K562 (cell line): ENCODE results near the gene PSG5.

ENCODE experiments used
- ATF4 ChIP-seq: fragments of 450-650 bp; formaldehyde crosslinking; IDR thresholded peaks from 2 replicates; pipeline ENCODE4 v1.4.0; 2022; ENCODE audit warnings: mild to moderate bottlenecking, moderate library complexity
- CC2D1A ChIP-seq: fragments of 450-650 bp; IDR thresholded peaks from 2 replicates; pipeline ENCODE4 v1.6.1; 2017; ENCODE audit warnings: mild to moderate bottlenecking
- CHD7 ChIP-seq: fragments of 200-600 bp; sonication (generic); IDR thresholded peaks from one replicate; pipeline ENCODE4 v1.6.1; 2012; ENCODE audit warnings: mild to moderate bottlenecking, low read depth, low read length, inconsistent platforms
- CTCF ChIP-seq, 3 experiments: IDR thresholded peaks in 2 of 3; conservative IDR thresholded peaks in 1 of 3; 2 replicates each; pipeline ENCODE4 v1.5.1; 2011 to 2012; ENCODE audit warnings: low read length in 3 of 3, mild to moderate bottlenecking in 3 of 3, control low read depth in 2 of 3, improper control_type of control experiment in 1 of 3, inconsistent platforms in 1 of 3, low read depth in 1 of 3, mixed read lengths in 1 of 3, moderate library complexity in 1 of 3; ENCODE audit not compliant: insufficient read depth in 2 of 3
- GABPA ChIP-seq: fragments of 200-800 bp; sonication (Bioruptor generic); conservative IDR thresholded peaks from 2 replicates; pipeline ENCODE4 v1.6.1; 2016; ENCODE audit warnings: low read depth, missing genetic modification characterization, missing compliant biosample characterization
- JUNB ChIP-seq: fragments of 450-650 bp; formaldehyde crosslinking; conservative IDR thresholded peaks from 2 replicates; pipeline ENCODE4 v1.4.0; 2020; ENCODE audit warnings: mild to moderate bottlenecking
- KDM4B ChIP-seq, 2 experiments: fragments of 450-650 bp in 1 of 2; sonication (generic) in 1 of 2; IDR thresholded peaks; 2 replicates each; pipeline ENCODE4 v1.6.1; 2016 to 2017; ENCODE audit warnings: borderline replicate concordance in 2 of 2, antibody characterized with exemption in 1 of 2, low read depth in 1 of 2, mild to moderate bottlenecking in 1 of 2
- MXI1 ChIP-seq: IDR thresholded peaks from 2 replicates; pipeline ENCODE4 v1.6.1; 2011; ENCODE audit warnings: low read depth, mild to moderate bottlenecking, improper control_type of control experiment, low read length
- PHF8 ChIP-seq: fragments of 200-600 bp; sonication (generic); IDR thresholded peaks from 2 replicates; pipeline ENCODE4 v1.6.1; 2012; ENCODE audit warnings: mixed run types, mild to moderate bottlenecking, inconsistent platforms, low read length, moderate library complexity, borderline replicate concordance
- POLR2A ChIP-seq: fragments of 450-650 bp; conservative IDR thresholded peaks from 2 replicates; pipeline ENCODE4 v1.6.1; 2016
- PTRF ChIP-seq: fragments of 450-650 bp; IDR thresholded peaks from 2 replicates; pipeline ENCODE4 v1.6.1; 2016; ENCODE audit warnings: mild to moderate bottlenecking, missing genetic modification characterization, missing compliant biosample characterization
- RNF219 ChIP-seq: fragments of 250-450 bp; sonication (Bioruptor Pico); IDR thresholded peaks from 2 replicates; pipeline ENCODE4 v1.5.0; 2022; ENCODE audit warnings: mild to moderate bottlenecking
- SPI1 ChIP-seq: IDR thresholded peaks from 2 replicates; pipeline ENCODE4 v1.6.1; 2011; ENCODE audit warnings: low read depth, low read length, control low read depth, borderline replicate concordance

GRCh38 chr19:43152214-43152613 lies 34.1 kb downstream of the PSG5 start:
- TF ChIP-seq CHD7: no peak
- TF ChIP-seq POLR2A: no peak
- TF ChIP-seq CTCF (IDR thresholded peaks at IDR 0.05 in 2 of 3, conservative IDR thresholded peaks at IDR 0.05 in 1 of 3; ENCODE audit: insufficient read depth in 2 of 3, low read depth in 1 of 3, low read length in 3 of 3): no peak
- TF ChIP-seq ATF4 (CRISPR knock-in tag): no peak
- no peak for TF ChIP-seq PTRF (tag)
- no peak for TF ChIP-seq MXI1
- no peak for TF ChIP-seq SPI1
- TF ChIP-seq PHF8: no peak
- TF ChIP-seq CC2D1A: no peak
- no peak for TF ChIP-seq GABPA (tag)
- TF ChIP-seq JUNB (CRISPR knock-in tag): no peak
- TF ChIP-seq RNF219 (CRISPR knock-in tag): no peak
- TF ChIP-seq KDM4B (IDR thresholded peaks at IDR 0.05; ENCODE audit: borderline replicate concordance in 2 of 2, low read depth in 1 of 2): no peak
